Endodermal cell (in vitro differentiated cells): ENCODE data around the gene TOM1L2. TPM values are rescaled to one million over a fixed set of nuclear protein-coding genes. Genes with fewer than 3 reads are reported as not detected.
"Not testable (repeated sequence)": the region's sequence is repeated elsewhere in the genome, so short reads cannot be mapped to it uniquely, and the experiment has no call there.

Source experiments
- DNase-seq: peaks from one replicate; pipeline ENCODE4 v3.0.0-alpha.2; 2017
- H3K27ac ChIP-seq: 2 replicates; pipeline ENCODE4 v1.5.1; 2013; ENCODE audit warnings: mild to moderate bottlenecking, low read depth, low read length, moderate library complexity
- H3K27me3 ChIP-seq: 2 replicates; pipeline ENCODE4 v1.6.1; 2013; ENCODE audit warnings: mild to moderate bottlenecking, low read length, moderate library complexity; ENCODE audit not compliant: insufficient read depth, control insufficient read depth, poor library complexity, severe bottlenecking
- H3K36me3 ChIP-seq: 2 replicates; pipeline ENCODE4 v1.7.0; 2013; ENCODE audit warnings: mild to moderate bottlenecking, low read length, moderate library complexity; ENCODE audit not compliant: control insufficient read depth, insufficient read depth
- H3K4me1 ChIP-seq: one replicate; pipeline ENCODE4 v1.7.0; 2013; ENCODE audit warnings: low read length; ENCODE audit not compliant: control insufficient read depth, insufficient read depth
- H3K4me3 ChIP-seq: 2 replicates; pipeline ENCODE4 v1.5.1; 2013; ENCODE audit warnings: mild to moderate bottlenecking, low read length, moderate library complexity
- H3K9ac ChIP-seq: 2 replicates; pipeline ENCODE4 v1.6.1; 2013; ENCODE audit warnings: mild to moderate bottlenecking, low read length, moderate library complexity; ENCODE audit not compliant: poor library complexity, severe bottlenecking; ENCODE audit errors: extremely low read depth
- H3K9me3 ChIP-seq: 2 replicates; pipeline ENCODE4 v1.6.1; 2013; ENCODE audit warnings: mild to moderate bottlenecking, low read length, moderate library complexity; ENCODE audit not compliant: control insufficient read depth
- H3K27ac Mint-ChIP-seq: 2 replicates; pipeline ENCODE4 v1.8.0; 2020; ENCODE audit warnings: mixed read lengths
- H3K27me3 Mint-ChIP-seq: 2 replicates; pipeline ENCODE4 v1.8.0; 2021; ENCODE audit warnings: mild to moderate bottlenecking, mixed read lengths; ENCODE audit not compliant: insufficient read depth
- H3K36me3 Mint-ChIP-seq: 2 replicates; pipeline ENCODE4 v1.8.0; 2020; ENCODE audit warnings: low read depth, mixed read lengths
- H3K4me1 Mint-ChIP-seq: 2 replicates; pipeline ENCODE4 v1.8.0; 2020; ENCODE audit warnings: mixed read lengths
- H3K4me3 Mint-ChIP-seq: 2 replicates; pipeline ENCODE4 v1.8.0; 2020; ENCODE audit warnings: mild to moderate bottlenecking, moderate library complexity, mixed read lengths
- H3K9me3 Mint-ChIP-seq: 2 replicates; pipeline ENCODE4 v1.8.0; 2020; ENCODE audit warnings: mild to moderate bottlenecking, mixed read lengths
- CTCF ChIP-seq: fragments of 200-600 bp; sonication (generic); conservative IDR thresholded peaks from 2 replicates; pipeline ENCODE4 v1.5.0; 2021; ENCODE audit warnings: antibody characterized with exemption, mild to moderate bottlenecking
- WGBS, 2 experiments: methylation state at CpG; one replicate each; pipeline versions ENCODE4 v1.1.5 to v1.1.7; 2013; ENCODE audit warnings: missing lambda C conversion rate in 2 of 2, mixed read lengths in 1 of 2; ENCODE audit not compliant: insufficient coverage in 1 of 2, insufficient read length in 1 of 2; 5-methylcytosine and 5-hydroxymethylcytosine counted together
- total RNA-seq, 2 donors: library from RNA; stranded (reverse); fragmentation: NEBNext Ultra II Directional in 1 of 2; extraction: Animal tissue kit (Norgen Biotek cat#: 25700) in 1 of 2; gene quantifications; 2 replicates in 1 of 2; 3 replicates in 1 of 2; pipeline ENCODE4 v1.2.1, GENCODE V29; 2021

TOM1L2 gene
- total RNA-seq, 2 donors from 2014 or later = 10.2 to 11.5 TPM

DNA sequence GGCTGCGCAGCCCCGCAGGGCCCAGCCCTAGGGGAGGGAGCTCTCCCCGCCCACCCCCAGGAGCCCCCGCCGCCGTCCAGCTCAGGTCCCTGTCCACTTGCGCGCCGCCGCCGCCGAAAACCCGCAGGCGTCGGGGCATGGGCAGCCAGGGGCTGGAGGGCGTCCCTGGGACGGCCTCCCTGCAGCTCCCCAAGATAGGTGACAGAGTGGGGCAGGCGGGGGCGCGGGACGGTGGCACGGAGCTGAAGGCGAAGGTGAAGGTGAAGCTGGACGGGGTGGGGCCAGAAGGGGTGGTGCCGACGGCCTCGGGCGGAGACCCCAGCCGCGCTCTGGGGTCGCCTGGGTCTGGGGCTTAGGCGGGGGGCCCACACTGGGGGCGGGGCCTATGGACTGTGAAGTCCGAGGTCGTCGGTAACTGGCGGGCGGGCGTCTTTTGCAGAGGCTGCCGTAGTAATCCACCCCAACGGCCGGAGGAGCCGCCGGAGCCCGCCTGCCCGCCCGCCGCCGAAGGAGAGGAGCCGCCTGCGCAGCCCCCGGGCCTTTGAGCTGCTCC, 162.6 kb downstream of the TOM1L2 start:
- peaks cover 12% of the 10 kb centered on the region for H3K27me3 Mint-ChIP-seq
- H3K27ac Mint-ChIP-seq = no peak overlapping the region
- peaks cover 8% of the 10 kb centered on the region for H3K4me1 Mint-ChIP-seq
- Histone ChIP-seq H3K9me3 (no peaks in the 10 kb centered on the region), H3K27ac (no peak overlapping the region), H3K36me3 (peaks cover 38% of the 10 kb centered on the region), H3K4me1 (peaks cover 9% of the 10 kb centered on the region), H3K27me3 (no peaks in the 10 kb centered on the region), H3K4me3 (no peak overlapping the region), H3K9ac (no peak overlapping the region)
- no peak for TF ChIP-seq CTCF
- no peaks in the 10 kb centered on the region for H3K9me3 Mint-ChIP-seq
- H3K4me3 Mint-ChIP-seq = peak overlapping the region; percentile 52
- WGBS, 2 experiments = 21 to 23% methylated on average over 13 to 52 of the region's 52 CpGs
- peaks cover 26% of the 10 kb centered on the region for H3K36me3 Mint-ChIP-seq
- peak; percentile 96 for DNase-seq

GRCh38 chr17:17808706-17809432, 163.3 kb downstream of the TOM1L2 start:
- no peaks in the 10 kb centered on the region for H3K9me3 ChIP-seq
- no peak for TF ChIP-seq CTCF
- Mint-ChIP-seq H3K27ac (no peak overlapping the region), H3K4me3 (peak overlapping the region; percentile 52), H3K9me3 (no peaks in the 10 kb centered on the region), H3K27me3 (peaks cover 12% of the 10 kb centered on the region), H3K4me1 (peaks cover 8% of the 10 kb centered on the region), H3K36me3 (peaks cover 31% of the 10 kb centered on the region)
- H3K4me3 ChIP-seq = no peak overlapping the region
- 46 to 58% methylated on average over 13 to 15 of the region's 15 CpGs for WGBS, 2 experiments
- no peak overlapping the region for H3K27ac ChIP-seq
- no peaks in the 10 kb centered on the region for H3K27me3 ChIP-seq
- DNase-seq = peak; percentile 76
- H3K36me3 ChIP-seq = peaks cover 46% of the 10 kb centered on the region
- H3K9ac ChIP-seq = no peak overlapping the region
- peaks cover 9% of the 10 kb centered on the region for H3K4me1 ChIP-seq

GRCh38 chr17:17808200-17808599, 164.0 kb downstream of the TOM1L2 start:
- 97 to 100% methylated on average over 2 to 5 of the region's 5 CpGs for WGBS, 2 experiments
- not testable (repeated sequence) for H3K4me3 ChIP-seq, H3K9ac ChIP-seq, H3K27ac ChIP-seq, H3K4me3 Mint-ChIP-seq, H3K9me3 ChIP-seq, H3K4me1 Mint-ChIP-seq, H3K27me3 ChIP-seq, H3K4me1 ChIP-seq, H3K9me3 Mint-ChIP-seq, H3K27ac Mint-ChIP-seq, DNase-seq
- H3K36me3 ChIP-seq = peaks cover 48% of the 10 kb centered on the region
- Mint-ChIP-seq H3K36me3 (peaks cover 33% of the 10 kb centered on the region), H3K27me3 (peaks cover 12% of the 10 kb centered on the region)
